Adipocyte (in vitro differentiated cells): ENCODE data around the gene EIF2AK3.

ENCODE experiments used
- DNase-seq: peaks from one replicate; pipeline ENCODE4 v3.0.0-alpha.2; 2015; ENCODE audit warnings: low read depth
- H3K27me3 ChIP-seq: replicated peaks from 2 replicates; pipeline ENCODE4 v1.7.0; 2013; ENCODE audit warnings: mild to moderate bottlenecking, low read length, moderate library complexity; ENCODE audit not compliant: control insufficient read depth, insufficient read depth
- H3K36me3 ChIP-seq: 2 replicates; pipeline ENCODE4 v1.7.0; 2013; ENCODE audit warnings: low read length, mild to moderate bottlenecking, moderate library complexity; ENCODE audit not compliant: control insufficient read depth, insufficient read depth, severe bottlenecking
- H3K4me1 ChIP-seq: 2 replicates; pipeline ENCODE4 v1.7.0; 2013; ENCODE audit warnings: mild to moderate bottlenecking, low read length, moderate library complexity; ENCODE audit not compliant: control insufficient read depth, insufficient read depth
- H3K4me3 ChIP-seq: 2 replicates; pipeline ENCODE4 v1.7.0; 2013; ENCODE audit warnings: mild to moderate bottlenecking, low read length, moderate library complexity
- H3K9ac ChIP-seq: 2 replicates; pipeline ENCODE4 v1.7.0; 2013; ENCODE audit warnings: mild to moderate bottlenecking, low read length, moderate library complexity
- H3K9me3 ChIP-seq: 2 replicates; pipeline ENCODE4 v1.7.0; 2013; ENCODE audit warnings: mild to moderate bottlenecking, low read length, moderate library complexity; ENCODE audit not compliant: control insufficient read depth

EIF2AK3 gene

DNA sequence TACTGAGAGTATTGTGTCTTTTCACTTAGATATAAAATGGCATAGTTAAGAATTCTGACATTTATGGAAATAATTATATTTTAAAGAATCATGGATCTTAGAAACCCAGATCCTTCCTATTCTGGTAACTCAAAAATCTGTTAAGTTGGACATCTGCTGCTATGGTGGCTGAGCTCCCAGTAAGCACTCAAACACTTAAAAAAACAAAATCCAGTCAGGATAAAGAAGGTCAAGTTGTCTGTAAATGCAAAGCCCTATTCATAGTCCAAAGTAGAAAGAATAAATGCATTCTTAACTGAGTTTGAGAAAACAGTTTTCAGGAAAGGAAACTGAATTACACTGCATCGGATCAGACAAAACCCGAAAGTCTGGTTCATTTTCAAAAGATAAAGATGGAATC lies 35.6 kb downstream of the EIF2AK3 start:
- H3K36me3 ChIP-seq = peaks cover 52% of the 10 kb centered on the region
- peak overlapping the region; percentile 11 for H3K9ac ChIP-seq
- no peak overlapping the region for H3K4me3 ChIP-seq
- H3K9me3 ChIP-seq = no peaks in the 10 kb centered on the region
- no peaks in the 10 kb centered on the region for H3K4me1 ChIP-seq
- no peaks in the 10 kb centered on the region for H3K27me3 ChIP-seq
- DNase-seq = no peak

DNA sequence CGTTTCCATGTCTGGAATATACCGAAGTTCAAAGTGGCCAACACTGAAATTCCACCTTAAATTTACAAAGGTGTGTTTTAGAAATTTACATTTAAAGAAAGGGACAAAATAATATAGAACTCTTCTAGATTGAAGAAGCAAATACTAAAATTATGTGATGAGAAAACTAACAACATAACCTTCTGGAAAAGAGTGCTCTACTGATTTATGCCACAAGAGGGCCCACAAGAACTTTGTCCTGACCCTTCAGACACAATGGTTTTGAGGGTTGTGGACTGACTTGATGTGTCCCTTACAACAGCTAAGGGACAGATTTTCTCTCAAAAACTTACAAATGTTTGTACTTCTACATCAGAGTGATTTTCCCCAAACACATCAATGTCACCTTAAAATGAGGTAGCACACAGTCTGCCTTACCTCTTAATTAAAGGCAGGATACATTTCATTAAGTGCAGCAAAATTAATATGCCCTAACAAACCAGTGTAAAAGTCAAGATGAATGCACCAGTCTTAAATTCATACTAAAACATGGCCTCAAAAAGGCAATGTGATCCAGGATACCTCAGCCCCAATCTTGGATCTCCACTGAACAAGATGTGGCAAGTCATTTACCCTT lies 36.2 kb downstream of the EIF2AK3 start:
- no peaks in the 10 kb centered on the region for H3K27me3 ChIP-seq
- peak overlapping the region; percentile 11 for H3K9ac ChIP-seq
- no peak overlapping the region for H3K4me3 ChIP-seq
- H3K9me3 ChIP-seq = no peaks in the 10 kb centered on the region
- H3K36me3 ChIP-seq = peaks cover 52% of the 10 kb centered on the region
- no peaks in the 10 kb centered on the region for H3K4me1 ChIP-seq
- peak; percentile 87 for DNase-seq

DNA sequence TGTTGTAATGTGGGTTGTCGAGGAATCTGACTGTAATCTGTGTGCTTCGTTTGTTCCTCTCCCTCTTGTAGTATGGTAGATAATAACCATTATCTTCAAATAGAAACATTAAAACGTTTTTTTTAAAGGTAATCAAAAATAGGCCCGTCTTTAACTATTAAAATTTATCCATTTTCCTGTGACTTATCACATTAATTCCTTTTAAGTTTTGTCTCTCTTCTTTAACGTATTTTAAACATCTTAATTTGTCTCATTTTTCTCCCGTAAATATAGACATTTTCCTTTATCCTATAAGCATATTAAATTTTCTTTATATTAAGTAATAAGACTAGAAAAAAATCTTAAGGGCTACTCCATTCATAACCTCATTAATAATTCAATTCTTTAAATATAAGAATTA lies 41.3 kb downstream of the EIF2AK3 start:
- Histone ChIP-seq H3K36me3 (peaks cover 85% of the 10 kb centered on the region), H3K27me3 (no peaks in the 10 kb centered on the region), H3K4me1 (no peaks in the 10 kb centered on the region), H3K4me3 (no peak overlapping the region), H3K9me3 (no peaks in the 10 kb centered on the region), H3K9ac (no peak overlapping the region)
- no peak for DNase-seq

DNA sequence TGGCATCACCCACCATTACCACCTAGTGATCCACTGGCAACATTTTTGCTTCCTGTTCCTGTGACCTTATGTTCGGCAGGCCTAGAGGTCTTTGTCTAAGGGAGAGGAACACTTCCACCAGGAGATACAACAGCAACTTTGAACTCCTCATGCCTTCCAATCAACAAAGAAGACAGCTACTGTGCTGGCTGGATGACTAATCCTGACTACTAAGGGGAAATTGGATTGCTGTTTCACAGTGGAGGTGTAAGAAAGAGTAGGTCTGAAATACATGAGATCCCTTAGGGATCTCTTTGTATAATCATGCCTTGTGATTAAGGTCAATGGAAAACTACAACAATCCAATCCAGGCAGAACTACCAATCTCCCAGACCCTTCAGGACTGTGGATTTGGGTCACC lies 45.2 kb downstream of the EIF2AK3 start:
- no peak for DNase-seq
- Histone ChIP-seq H3K9ac (no peak overlapping the region), H3K4me1 (no peaks in the 10 kb centered on the region), H3K4me3 (no peak overlapping the region), H3K36me3 (peaks cover 82% of the 10 kb centered on the region), H3K27me3 (no peaks in the 10 kb centered on the region), H3K9me3 (no peaks in the 10 kb centered on the region)

GRCh38 chr2:88580088-88580487 lies 47.2 kb downstream of the EIF2AK3 start:
- DNase-seq = no peak
- Histone ChIP-seq H3K4me3 (no peak overlapping the region), H3K9me3 (no peaks in the 10 kb centered on the region), H3K27me3 (no peaks in the 10 kb centered on the region), H3K36me3 (peaks cover 83% of the 10 kb centered on the region), H3K4me1 (peaks cover 6% of the 10 kb centered on the region), H3K9ac (no peak overlapping the region)

- Histone ChIP-seq H3K4me1 (peaks cover 6% of the 10 kb centered on the region), H3K9ac (no peak overlapping the region), H3K27me3 (no peaks in the 10 kb centered on the region), H3K4me3 (no peak overlapping the region), H3K36me3 (peaks cover 67% of the 10 kb centered on the region), H3K9me3 (no peaks in the 10 kb centered on the region)
- no peak for DNase-seq
Observed at GRCh38 chr2:88575630-88576029, 51.6 kb downstream of the EIF2AK3 start.

GRCh38 chr2:88575051-88575450 lies 52.2 kb downstream of the EIF2AK3 start:
- peaks cover 67% of the 10 kb centered on the region for H3K36me3 ChIP-seq

GRCh38 chr2:88574445-88574844 lies 52.8 kb downstream of the EIF2AK3 start:
- no peak for DNase-seq
- Histone ChIP-seq H3K27me3 (no peaks in the 10 kb centered on the region), H3K9ac (no peak overlapping the region), H3K36me3 (peaks cover 64% of the 10 kb centered on the region), H3K4me1 (peaks cover 6% of the 10 kb centered on the region), H3K4me3 (no peak overlapping the region), H3K9me3 (no peaks in the 10 kb centered on the region)

More at GRCh38 chr2:88575051-88575450, 52.2 kb downstream of the EIF2AK3 start:
- no peaks in the 10 kb centered on the region for H3K27me3 ChIP-seq
- no peak overlapping the region for H3K4me3 ChIP-seq
- H3K9me3 ChIP-seq = no peaks in the 10 kb centered on the region
- H3K9ac ChIP-seq = no peak overlapping the region
- peaks cover 6% of the 10 kb centered on the region for H3K4me1 ChIP-seq
- DNase-seq = no peak

GRCh38 chr2:88568179-88568578 lies 59.1 kb downstream of the EIF2AK3 start:
- DNase-seq = no peak
- Histone ChIP-seq H3K9ac (no peak overlapping the region), H3K27me3 (no peaks in the 10 kb centered on the region), H3K4me1 (no peaks in the 10 kb centered on the region), H3K36me3 (peaks cover 31% of the 10 kb centered on the region), H3K9me3 (no peaks in the 10 kb centered on the region), H3K4me3 (no peak overlapping the region)

- H3K27me3 ChIP-seq = no peaks in the 10 kb centered on the region
- H3K9ac ChIP-seq = no peak overlapping the region
- no peaks in the 10 kb centered on the region for H3K4me1 ChIP-seq
- no peak for DNase-seq
- no peak overlapping the region for H3K4me3 ChIP-seq
- H3K9me3 ChIP-seq = no peaks in the 10 kb centered on the region
- H3K36me3 ChIP-seq = peaks cover 27% of the 10 kb centered on the region
Observed at GRCh38 chr2:88564402-88564801, 62.9 kb downstream of the EIF2AK3 start.

- DNase-seq = no peak
- no peaks in the 10 kb centered on the region for H3K9me3 ChIP-seq
- no peaks in the 10 kb centered on the region for H3K4me1 ChIP-seq
- H3K9ac ChIP-seq = no peak overlapping the region
- no peak overlapping the region for H3K4me3 ChIP-seq
- no peaks in the 10 kb centered on the region for H3K27me3 ChIP-seq
- H3K36me3 ChIP-seq = peaks cover 35% of the 10 kb centered on the region
Observed at GRCh38 chr2:88563129-88563528, 64.1 kb downstream of the EIF2AK3 start.
